Epithelial cell of proximal tubule (primary cell): ENCODE data around the gene CACNA2D4. TPM values are rescaled to one million over a fixed set of nuclear protein-coding genes. Genes with fewer than 3 reads are reported as not detected.
"Not testable (repeated sequence)": the region's sequence is repeated elsewhere in the genome, so short reads cannot be mapped to it uniquely, and the experiment has no call there.

Experiments
- DNase-seq: peaks from one replicate; pipeline ENCODE4 v3.0.0-alpha.2; 2011; ENCODE audit warnings: low read depth
- H3K4me3 ChIP-seq: 2 replicates; pipeline ENCODE4 v1.5.1; 2011; ENCODE audit warnings: low read depth, mild to moderate bottlenecking, low read length
- total RNA-seq: library from RNA; depleted of rRNA; stranded (reverse); fragments of >200 nt; gene quantifications from 2 replicates; pipeline ENCODE4 v1.2.3, GENCODE V29; 2015
- TF ChIP-seq, protein P1 (sequence below): conservative IDR thresholded peaks from 2 replicates; pipeline ENCODE4 v1.5.1; 2012; ENCODE audit warnings: low read depth, mild to moderate bottlenecking, low read length

Gene CACNA2D4
- total RNA-seq, 1 donor from 2014 or later = 1.6 TPM

- H3K4me3 ChIP-seq = no peak overlapping the region
- DNase-seq = no peak
- TF ChIP-seq, protein P1, sequence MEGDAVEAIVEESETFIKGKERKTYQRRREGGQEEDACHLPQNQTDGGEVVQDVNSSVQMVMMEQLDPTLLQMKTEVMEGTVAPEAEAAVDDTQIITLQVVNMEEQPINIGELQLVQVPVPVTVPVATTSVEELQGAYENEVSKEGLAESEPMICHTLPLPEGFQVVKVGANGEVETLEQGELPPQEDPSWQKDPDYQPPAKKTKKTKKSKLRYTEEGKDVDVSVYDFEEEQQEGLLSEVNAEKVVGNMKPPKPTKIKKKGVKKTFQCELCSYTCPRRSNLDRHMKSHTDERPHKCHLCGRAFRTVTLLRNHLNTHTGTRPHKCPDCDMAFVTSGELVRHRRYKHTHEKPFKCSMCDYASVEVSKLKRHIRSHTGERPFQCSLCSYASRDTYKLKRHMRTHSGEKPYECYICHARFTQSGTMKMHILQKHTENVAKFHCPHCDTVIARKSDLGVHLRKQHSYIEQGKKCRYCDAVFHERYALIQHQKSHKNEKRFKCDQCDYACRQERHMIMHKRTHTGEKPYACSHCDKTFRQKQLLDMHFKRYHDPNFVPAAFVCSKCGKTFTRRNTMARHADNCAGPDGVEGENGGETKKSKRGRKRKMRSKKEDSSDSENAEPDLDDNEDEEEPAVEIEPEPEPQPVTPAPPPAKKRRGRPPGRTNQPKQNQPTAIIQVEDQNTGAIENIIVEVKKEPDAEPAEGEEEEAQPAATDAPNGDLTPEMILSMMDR = no peak
Observed at GRCh38 chr12:1821805-1822204, 96.6 kb downstream of the CACNA2D4 start.

- no peak for DNase-seq
- TF ChIP-seq, protein P1 = no peak
- no peak overlapping the region for H3K4me3 ChIP-seq
Observed at GRCh38 chr12:1820896-1821291, 97.6 kb downstream of the CACNA2D4 start.

- H3K4me3 ChIP-seq = no peak within 1 kb of the TSS
- TF ChIP-seq, protein P1 = no peak
- DNase-seq = no peak
Observed at GRCh38 chr12:1820191-1820895, 98.1 kb downstream of the CACNA2D4 start, which contains the start of gene LRTM2. TSS of gene LRTM2 (plus strand) at chr12:1820565. CDS start at chr12:1828149, 7,584 bp downstream.

DNA sequence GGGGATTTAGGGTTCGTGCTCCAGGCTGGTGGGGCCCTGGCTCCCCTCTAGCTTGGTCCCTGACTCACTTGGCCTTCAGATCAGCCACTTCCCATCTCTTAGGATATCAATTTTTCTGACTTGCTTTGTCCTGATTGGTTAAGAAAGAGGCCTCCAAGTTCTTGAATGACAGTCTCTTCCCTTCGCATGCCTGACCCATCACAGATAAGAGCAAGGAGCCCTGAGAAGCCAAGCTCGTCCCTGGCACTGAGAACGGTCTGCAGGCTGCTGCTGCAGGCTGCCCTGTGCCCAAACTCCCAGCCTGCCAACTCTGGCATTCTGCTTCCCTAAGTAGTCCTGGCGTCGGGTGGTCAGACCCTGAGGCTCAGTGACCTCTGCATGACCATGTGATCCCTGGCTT lies 98.9 kb downstream of the CACNA2D4 start:
- DNase-seq = no peak
- TF ChIP-seq, protein P1 = no peak
- no peak overlapping the region for H3K4me3 ChIP-seq

DNA sequence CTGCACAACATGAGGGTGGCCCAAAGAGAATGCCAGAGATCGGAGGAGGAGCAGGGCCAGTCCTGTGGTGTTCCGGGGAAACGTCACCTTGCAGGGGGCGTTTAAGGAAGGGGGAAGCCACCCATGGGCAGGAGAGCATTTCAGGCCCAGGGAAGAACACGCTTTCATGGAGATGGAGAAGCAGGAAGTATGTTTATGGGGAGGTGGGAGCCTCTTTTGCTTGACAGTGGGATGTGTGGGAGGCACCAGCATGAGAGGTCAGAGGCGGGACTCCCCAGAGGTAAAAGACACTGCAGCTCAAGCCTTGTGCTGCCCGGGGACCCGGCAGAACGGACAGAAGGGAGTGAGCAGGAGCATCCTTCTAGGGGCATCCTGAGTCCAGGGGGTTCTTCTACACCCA lies 99.4 kb downstream of the CACNA2D4 start:
- no peak overlapping the region for H3K4me3 ChIP-seq
- DNase-seq = no peak
- TF ChIP-seq, protein P1 = no peak

- not testable (repeated sequence) for H3K4me3 ChIP-seq
Observed at GRCh38 chr12:1817928-1818327, 100.5 kb downstream of the CACNA2D4 start.

GRCh38 chr12:1816730-1817348 lies 101.6 kb downstream of the CACNA2D4 start:
- no peak overlapping the region for H3K4me3 ChIP-seq
- TF ChIP-seq, protein P1 = no peak
- no peak for DNase-seq

More at GRCh38 chr12:1817928-1818327, 100.5 kb downstream of the CACNA2D4 start:
- DNase-seq = not testable (repeated sequence)
